ENCODE results near the gene STARD4.

GRCh38 chr5:111478898-111479297 is 33.4 kb downstream of the STARD4 start:
- TF ChIP-seq CTCF (conservative IDR thresholded peaks at IDR 0.05; ENCODE audit: low read length): no peak
- no peak for TF ChIP-seq EZH2phosphoT487 (IDR thresholded peaks at IDR 0.05; ENCODE audit: borderline replicate concordance)
